Nephron progenitor cell (in vitro differentiated cells): ENCODE results near the gene NDUFA12.
A peak's percentile ranks its signal among the peaks of the same experiment; 100 is the strongest.

Experiments used
- DNase-seq: peaks from one replicate; pipeline ENCODE4 v3.0.0; 2021
- H3K27ac Mint-ChIP-seq: 2 replicates; pipeline ENCODE4 v1.8.0; 2021; ENCODE audit warnings: mild to moderate bottlenecking, moderate library complexity, mixed read lengths
- H3K27me3 Mint-ChIP-seq: 2 replicates; pipeline ENCODE4 v1.8.0; 2021; ENCODE audit warnings: mild to moderate bottlenecking, low read depth, mixed read lengths; ENCODE audit not compliant: poor library complexity
- H3K36me3 Mint-ChIP-seq: 2 replicates; pipeline ENCODE4 v1.8.0; 2021; ENCODE audit warnings: low read depth, mixed read lengths
- H3K4me1 Mint-ChIP-seq: 2 replicates; pipeline ENCODE4 v1.8.0; 2021; ENCODE audit warnings: mixed read lengths
- H3K4me3 Mint-ChIP-seq: 2 replicates; pipeline ENCODE4 v1.8.0; 2021; ENCODE audit warnings: mild to moderate bottlenecking, moderate library complexity, mixed read lengths
- H3K9me3 Mint-ChIP-seq: 2 replicates; pipeline ENCODE4 v1.8.0; 2021; ENCODE audit warnings: mild to moderate bottlenecking, moderate library complexity, mixed read lengths
- CTCF ChIP-seq: fragments of 200-600 bp; sonication (generic); IDR thresholded peaks from 2 replicates; pipeline ENCODE4 v1.5.0; 2021; ENCODE audit warnings: antibody characterized with exemption

The NDUFA12 gene

GRCh38 chr12:94961256-94961824, 42.2 kb downstream of the NDUFA12 start:
- H3K4me3 Mint-ChIP-seq = no peak overlapping the region
- TF ChIP-seq CTCF = no peak
- no peaks in the 10 kb centered on the region for H3K36me3 Mint-ChIP-seq
- H3K4me1 Mint-ChIP-seq = peaks cover 17% of the 10 kb centered on the region
- H3K27ac Mint-ChIP-seq = no peak overlapping the region
- H3K27me3 Mint-ChIP-seq = no peaks in the 10 kb centered on the region
- no peaks in the 10 kb centered on the region for H3K9me3 Mint-ChIP-seq
- DNase-seq = no peak

GRCh38 chr12:94957006-94957405, 46.5 kb downstream of the NDUFA12 start:
- no peak overlapping the region for H3K4me3 Mint-ChIP-seq
- DNase-seq = no peak
- H3K27ac Mint-ChIP-seq = peak overlapping the region; percentile 53
- H3K27me3 Mint-ChIP-seq = peaks cover 2% of the 10 kb centered on the region
- H3K9me3 Mint-ChIP-seq = no peaks in the 10 kb centered on the region
- no peaks in the 10 kb centered on the region for H3K36me3 Mint-ChIP-seq
- TF ChIP-seq CTCF = no peak
- H3K4me1 Mint-ChIP-seq = peaks cover 19% of the 10 kb centered on the region

GRCh38 chr12:94954948-94955592, 48.4 kb downstream of the NDUFA12 start:
- no peak for TF ChIP-seq CTCF
- H3K27ac Mint-ChIP-seq = no peak overlapping the region
- peaks cover 19% of the 10 kb centered on the region for H3K4me1 Mint-ChIP-seq
- no peak overlapping the region for H3K4me3 Mint-ChIP-seq
- peaks cover 2% of the 10 kb centered on the region for H3K27me3 Mint-ChIP-seq
- DNase-seq = no peak
- no peaks in the 10 kb centered on the region for H3K36me3 Mint-ChIP-seq
- no peaks in the 10 kb centered on the region for H3K9me3 Mint-ChIP-seq

- DNase-seq = no peak
- peaks cover 2% of the 10 kb centered on the region for H3K27me3 Mint-ChIP-seq
- H3K9me3 Mint-ChIP-seq = no peaks in the 10 kb centered on the region
- H3K27ac Mint-ChIP-seq = no peak overlapping the region
- peaks cover 14% of the 10 kb centered on the region for H3K4me1 Mint-ChIP-seq
- TF ChIP-seq CTCF = no peak
- H3K36me3 Mint-ChIP-seq = no peaks in the 10 kb centered on the region
- H3K4me3 Mint-ChIP-seq = no peak overlapping the region
Observed at GRCh38 chr12:94954029-94954685, 49.3 kb downstream of the NDUFA12 start.

GRCh38 chr12:94952325-94952724, 51.2 kb downstream of the NDUFA12 start:
- peaks cover 2% of the 10 kb centered on the region for H3K27me3 Mint-ChIP-seq
- no peak for DNase-seq
- no peaks in the 10 kb centered on the region for H3K9me3 Mint-ChIP-seq
- H3K4me3 Mint-ChIP-seq = no peak overlapping the region
- H3K4me1 Mint-ChIP-seq = peaks cover 11% of the 10 kb centered on the region
- TF ChIP-seq CTCF = no peak
- H3K36me3 Mint-ChIP-seq = no peaks in the 10 kb centered on the region
- H3K27ac Mint-ChIP-seq = no peak overlapping the region
